GM21367 (cell line): ENCODE data around the gene FSTL5.
"Not testable (repeated sequence)": the region's sequence is repeated elsewhere in the genome, so short reads cannot be mapped to it uniquely, and the experiment has no call there.

Source experiments
- ATAC-seq: cut with Tn5 transposase; IDR thresholded peaks from one replicate; pipeline ENCODE4 v1.9.1; 2021; ENCODE audit not compliant: unreplicated experiment

Gene FSTL5

GRCh38 chr4:162103908-162104307, 59.9 kb downstream of the FSTL5 start:
- ATAC-seq = not testable (repeated sequence)

- no peak for ATAC-seq
These were observed 61.1 kb downstream of the FSTL5 start for GRCh38 chr4:162102713-162103112.

GRCh38 chr4:162101337-162101736, 62.5 kb downstream of the FSTL5 start:
- ATAC-seq = no peak

- no peak for ATAC-seq
These were observed 88.1 kb downstream of the FSTL5 start for GRCh38 chr4:162075726-162076125.

DNA sequence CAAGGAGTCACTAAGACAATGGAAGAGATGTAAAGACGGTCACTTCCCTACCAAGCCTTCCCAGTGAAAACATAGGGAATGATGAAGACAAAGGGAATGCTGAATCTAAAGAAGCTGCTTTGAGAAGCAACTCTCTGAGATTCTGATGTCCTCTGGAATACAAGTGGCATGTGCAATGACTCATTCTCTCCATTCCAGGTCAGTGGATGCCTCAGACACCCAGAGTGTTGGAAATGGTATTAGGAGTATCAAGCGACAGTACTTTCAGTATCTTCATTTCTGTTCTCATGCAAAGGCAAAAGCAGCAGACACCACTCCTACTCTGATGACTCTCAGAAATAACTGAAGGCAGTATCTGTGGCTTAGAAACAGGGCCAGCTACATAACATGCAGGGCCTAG, 102.6 kb downstream of the FSTL5 start:
- no peak for ATAC-seq

DNA sequence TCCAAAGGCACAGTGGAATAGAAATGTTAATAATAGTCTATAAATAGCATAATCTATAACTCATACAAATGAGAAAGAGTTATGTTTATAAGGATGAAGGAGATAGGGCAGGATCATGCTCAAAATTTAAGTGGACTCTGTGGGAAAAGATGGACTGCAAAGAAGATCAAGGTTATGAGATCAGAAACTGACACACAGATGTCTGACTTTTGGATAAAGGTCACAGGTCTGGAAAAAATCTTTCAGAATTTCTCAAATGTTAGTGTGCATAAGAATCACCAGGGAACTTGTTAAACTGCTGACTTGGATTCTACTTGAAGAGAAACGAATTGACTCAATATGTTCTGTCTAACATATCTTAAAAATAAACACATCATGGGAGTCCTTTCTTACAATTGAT, 104.1 kb downstream of the FSTL5 start:
- ATAC-seq = no peak

GRCh38 chr4:162056990-162057389, 106.8 kb downstream of the FSTL5 start:
- no peak for ATAC-seq

DNA sequence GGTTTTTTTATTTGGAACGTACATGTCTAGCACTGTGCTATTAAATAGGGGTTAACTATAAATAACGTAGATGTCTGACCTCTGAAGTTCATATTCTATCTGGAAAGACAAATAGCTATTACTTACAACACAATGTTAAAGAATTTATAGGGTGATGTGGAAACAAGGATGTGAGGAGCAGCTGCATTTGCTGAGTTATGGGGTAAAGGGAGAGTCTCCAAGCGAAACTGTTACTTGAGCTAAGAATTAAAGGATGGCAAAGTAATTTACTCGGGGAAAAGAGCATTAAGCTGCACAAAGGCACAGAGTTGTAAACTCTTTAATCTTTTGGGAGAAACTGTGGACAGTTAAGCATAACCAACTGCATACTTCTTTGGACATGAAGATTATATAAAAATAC, 117.7 kb downstream of the FSTL5 start:
- ATAC-seq = no peak

- ATAC-seq = no peak
These were observed 125.7 kb downstream of the FSTL5 start for GRCh38 chr4:162038112-162038511.

DNA sequence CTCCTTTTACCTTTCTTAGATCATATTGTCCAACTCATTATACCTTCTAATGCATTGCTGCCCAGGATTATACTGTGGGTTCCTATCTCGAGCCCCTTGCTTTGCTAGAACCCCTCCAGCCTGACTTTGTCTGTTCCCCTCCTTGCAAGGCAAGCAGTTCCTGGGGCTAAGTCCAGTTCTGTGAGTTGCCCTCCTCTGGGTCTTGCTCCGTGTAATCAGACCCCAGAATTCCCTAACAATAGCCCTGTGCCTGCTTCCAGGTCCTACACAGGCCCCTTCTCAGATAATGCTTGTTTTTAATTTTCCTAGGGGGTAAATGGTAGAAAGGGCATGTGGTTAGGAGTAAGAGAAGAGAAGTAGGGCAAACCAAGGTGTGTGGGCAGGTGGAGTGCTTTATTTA, 145.9 kb downstream of the FSTL5 start:
- ATAC-seq = no peak

- no peak for ATAC-seq
These were observed 146.8 kb downstream of the FSTL5 start for GRCh38 chr4:162016991-162017390.

DNA sequence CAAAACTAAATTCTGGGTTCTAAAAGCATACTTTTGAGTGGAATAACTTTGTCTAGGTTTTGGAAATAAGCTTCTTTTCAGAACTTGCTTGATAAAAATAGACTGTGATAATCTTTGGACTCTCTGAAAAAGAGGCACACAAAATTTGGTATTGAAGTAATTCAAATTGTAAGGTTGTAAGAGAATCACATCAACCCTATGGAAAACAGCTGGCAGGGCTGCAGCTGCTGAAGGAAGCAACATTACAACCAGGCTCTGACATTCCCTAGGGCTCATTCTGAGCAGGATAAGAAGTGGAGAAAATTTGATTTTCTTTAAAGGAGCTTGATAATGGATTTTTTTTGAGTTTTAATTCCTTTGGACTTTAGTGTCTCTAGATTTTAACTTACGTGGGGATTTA, 147.6 kb downstream of the FSTL5 start:
- no peak for ATAC-seq

GRCh38 chr4:162015090-162015489, 148.7 kb downstream of the FSTL5 start:
- no peak for ATAC-seq

GRCh38 chr4:162011089-162011488, 152.7 kb downstream of the FSTL5 start:
- no peak for ATAC-seq

DNA sequence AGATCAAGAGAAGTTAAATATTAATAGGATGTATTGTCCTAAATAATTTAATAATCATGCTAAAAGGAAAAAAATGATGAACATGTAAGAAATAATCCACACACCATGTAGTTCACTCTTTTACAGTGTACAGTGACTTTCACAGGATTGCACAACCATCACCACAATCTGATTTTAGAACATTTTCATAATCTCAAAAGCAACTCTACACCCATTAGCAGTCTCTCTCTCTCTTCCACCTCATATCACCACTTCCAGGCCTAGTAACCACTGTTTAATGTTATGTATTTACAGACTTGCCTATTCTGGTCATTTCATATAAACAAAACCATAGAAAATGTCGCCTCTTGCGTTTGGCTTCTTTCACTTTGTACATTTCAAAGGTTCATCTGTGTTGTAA, 153.4 kb downstream of the FSTL5 start:
- no peak for ATAC-seq

DNA sequence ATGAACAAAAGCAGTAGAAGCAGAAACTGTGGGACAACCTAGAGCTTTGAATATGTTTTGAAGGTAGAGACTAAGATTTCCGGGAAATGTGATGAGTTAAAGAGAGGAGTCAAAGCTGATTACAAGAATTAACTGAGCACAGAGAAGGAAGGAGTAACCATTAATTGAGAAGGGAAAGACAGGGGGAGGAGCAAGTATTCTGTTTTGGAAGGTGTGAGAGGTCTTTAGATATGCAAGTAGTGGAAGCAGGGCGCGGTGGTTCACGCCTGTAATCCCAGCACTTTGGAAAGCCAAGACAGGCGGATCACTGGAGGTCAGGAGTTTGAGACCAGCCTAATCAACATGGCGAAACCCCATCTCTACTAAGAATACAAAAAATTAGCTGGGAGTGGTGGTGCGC, 171.5 kb downstream of the FSTL5 start:
- no peak for ATAC-seq

DNA sequence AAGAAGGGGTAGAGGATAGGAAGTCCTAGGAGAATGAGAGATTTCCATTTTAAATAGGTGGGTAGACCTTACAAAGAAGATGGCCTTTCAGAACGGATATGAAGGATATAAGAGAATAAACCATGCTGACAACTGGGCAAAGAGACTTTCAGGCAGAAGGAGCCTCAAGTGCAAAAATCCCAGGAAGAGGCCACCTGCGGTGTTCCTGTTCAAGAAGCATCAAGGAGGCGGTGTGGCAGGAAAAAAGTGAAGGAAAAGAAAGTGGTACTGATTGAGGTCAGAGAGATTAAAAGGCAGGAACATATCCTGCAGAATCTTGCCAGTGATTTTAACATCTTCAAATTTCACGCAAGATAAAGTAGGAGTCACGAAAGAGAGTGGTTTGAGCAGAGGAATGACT, 172.0 kb downstream of the FSTL5 start:
- no peak for ATAC-seq

DNA sequence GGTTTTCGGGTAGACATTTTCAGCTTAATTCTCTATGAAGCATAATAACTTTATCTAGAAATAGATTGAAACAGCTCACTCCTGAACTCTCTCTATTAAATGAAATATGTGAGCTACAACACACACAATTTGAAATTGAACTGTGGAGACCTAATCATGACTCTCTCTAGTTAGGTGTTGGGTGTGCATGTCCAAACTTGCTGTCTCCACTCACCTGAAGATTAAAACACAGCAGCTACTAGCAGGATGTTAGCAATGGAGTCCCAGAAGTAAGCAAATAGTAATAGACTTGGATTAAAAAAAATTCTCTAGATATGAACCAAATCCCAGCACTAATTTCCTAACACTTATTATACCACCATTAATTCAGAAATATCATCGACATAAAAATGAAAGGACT, 173.1 kb downstream of the FSTL5 start:
- no peak for ATAC-seq

GRCh38 chr4:161988946-161989345, 174.9 kb downstream of the FSTL5 start:
- no peak for ATAC-seq

GRCh38 chr4:161987611-161988010, 176.2 kb downstream of the FSTL5 start:
- no peak for ATAC-seq

DNA sequence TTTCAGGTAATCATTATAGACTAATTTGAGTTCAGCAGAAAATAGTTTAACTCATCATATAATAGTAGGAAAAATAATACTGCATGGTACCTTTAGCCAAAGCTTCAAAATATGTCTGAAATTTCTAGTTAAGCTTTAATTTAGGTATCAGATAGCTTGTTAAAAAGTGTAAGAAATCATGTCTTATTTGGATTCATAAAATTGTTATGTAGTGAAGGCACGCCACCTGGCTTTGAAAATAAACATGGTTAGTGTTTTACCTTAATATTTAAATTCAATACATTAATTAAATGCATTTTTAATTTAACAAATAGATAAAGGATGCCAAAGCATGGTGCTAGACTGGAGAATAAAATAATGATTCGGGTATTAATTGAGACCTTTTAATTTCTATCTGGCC, 211.4 kb downstream of the FSTL5 start:
- no peak for ATAC-seq

- ATAC-seq = no peak
These were observed 213.7 kb downstream of the FSTL5 start for GRCh38 chr4:161949946-161950725.
